HG03432 (cell line): ENCODE measurements around the gene GPSM1.
A peak's percentile ranks its signal among the peaks of the same experiment; 100 is the strongest.

Experiments
- ATAC-seq: cut with Tn5 transposase; IDR thresholded peaks from one replicate; pipeline ENCODE4 v1.9.1; 2021; ENCODE audit warnings: mild to moderate bottlenecking, moderate library complexity; ENCODE audit not compliant: unreplicated experiment

GPSM1 gene

GRCh38 chr9:136327304-136327974 lies at the start of gene GPSM1:
Gene GPSM1, plus strand, starts transcription at chr9:136327539. Its CDS starts 157 bp downstream, at chr9:136327696.
- no peak for ATAC-seq

GRCh38 chr9:136277746-136278145 lies 49.6 kb upstream of the GPSM1 start:
- ATAC-seq: no peak

GRCh38 chr9:136278221-136278620 lies 49.1 kb upstream of the GPSM1 start:
- no peak for ATAC-seq

GRCh38 chr9:136278894-136279293 lies 48.4 kb upstream of the GPSM1 start:
- no peak for ATAC-seq

GRCh38 chr9:136279471-136279870 lies 47.9 kb upstream of the GPSM1 start:
- ATAC-seq: no peak

GRCh38 chr9:136280535-136281315 lies 46.6 kb upstream of the GPSM1 start:
- ATAC-seq: no peak

GRCh38 chr9:136281421-136282271 lies 45.7 kb upstream of the GPSM1 start:
- ATAC-seq: no peak

GRCh38 chr9:136282272-136282861 lies 45.0 kb upstream of the GPSM1 start:
- no peak for ATAC-seq

- ATAC-seq: peak; percentile 76
These were observed 43.8 kb upstream of the GPSM1 start for GRCh38 chr9:136283291-136284235.

GRCh38 chr9:136284311-136284710 lies 43.0 kb upstream of the GPSM1 start:
- ATAC-seq: no peak

GRCh38 chr9:136284951-136285350 lies 42.4 kb upstream of the GPSM1 start:
- ATAC-seq: no peak

- no peak for ATAC-seq
These were observed 41.6 kb upstream of the GPSM1 start for GRCh38 chr9:136285501-136286358.

- ATAC-seq: no peak
These were observed 40.9 kb upstream of the GPSM1 start for GRCh38 chr9:136286359-136286986.

- ATAC-seq: no peak
These were observed 40.4 kb upstream of the GPSM1 start for GRCh38 chr9:136286987-136287379.

GRCh38 chr9:136287960-136288753 lies 39.2 kb upstream of the GPSM1 start:
- ATAC-seq: no peak

- no peak for ATAC-seq
These were observed 37.5 kb upstream of the GPSM1 start for GRCh38 chr9:136289651-136290507.

GRCh38 chr9:136290508-136291000 lies 36.8 kb upstream of the GPSM1 start:
- no peak for ATAC-seq
